CD4-positive, alpha-beta T cell treated with Interferon gamma for 1 hour (primary cell): ENCODE measurements around the gene ST6GALNAC3.

Source experiments
- DNase-seq: peaks from one replicate; pipeline ENCODE4 v3.0.0-alpha.2; 2020

The ST6GALNAC3 gene

DNA sequence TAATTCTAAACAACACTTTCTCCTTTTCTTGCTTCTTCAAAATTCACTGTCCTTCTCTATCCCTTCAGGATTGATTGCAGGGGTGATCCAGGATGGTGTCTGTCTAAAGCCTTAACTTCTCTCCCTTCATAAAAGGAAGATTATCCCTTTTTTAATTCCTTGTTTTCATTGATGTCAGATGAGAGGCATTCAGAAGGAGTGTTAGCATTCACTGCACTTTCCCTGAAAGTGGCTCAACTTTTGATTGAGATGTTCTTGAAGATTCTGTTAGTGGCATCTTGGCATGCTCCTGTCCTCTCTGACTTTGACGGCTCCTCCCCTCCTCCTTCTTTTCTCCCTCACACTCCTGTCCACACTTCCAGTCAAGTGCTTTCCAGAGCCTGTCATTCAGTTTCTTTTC, 71.6 kb downstream of the ST6GALNAC3 start:
- no peak for DNase-seq

DNA sequence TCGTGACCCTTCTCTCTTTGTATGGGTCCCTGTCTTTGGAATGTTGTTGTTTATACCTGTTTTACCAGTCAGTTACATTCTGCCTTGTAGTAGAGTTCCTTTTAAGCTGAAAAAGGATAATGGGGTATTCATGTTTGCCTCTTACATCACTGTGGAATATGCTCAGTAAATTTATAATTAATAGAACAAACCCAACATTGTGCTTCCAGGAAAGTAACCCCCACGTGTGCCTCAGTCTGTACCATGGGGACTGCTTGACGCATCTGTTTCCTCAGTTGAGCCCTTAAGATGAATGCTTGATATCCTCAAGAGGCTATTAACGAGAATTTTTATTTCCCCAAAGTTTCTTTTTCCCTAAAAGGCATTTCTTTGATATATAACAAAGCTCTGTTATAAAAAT, 73.4 kb downstream of the ST6GALNAC3 start:
- no peak for DNase-seq

DNA sequence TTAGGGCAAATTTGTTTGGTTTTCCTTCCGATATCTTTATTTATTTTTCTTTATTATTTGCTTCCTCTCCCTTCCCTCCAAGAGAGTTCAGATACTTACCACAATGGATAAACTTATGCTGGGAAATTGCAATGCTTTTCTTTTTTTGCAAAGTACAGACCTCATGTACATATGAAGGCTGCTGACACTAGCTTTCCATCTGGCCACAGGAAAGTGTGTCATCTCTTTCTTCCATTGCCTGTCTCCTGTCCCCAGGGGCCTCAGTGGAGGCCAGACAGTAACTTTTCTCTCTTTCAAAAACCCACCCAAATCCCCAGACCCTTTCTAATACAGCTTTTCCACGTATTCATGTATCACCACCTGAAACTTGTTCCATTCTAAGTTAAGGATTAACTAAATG, 73.9 kb downstream of the ST6GALNAC3 start:
- no peak for DNase-seq

DNA sequence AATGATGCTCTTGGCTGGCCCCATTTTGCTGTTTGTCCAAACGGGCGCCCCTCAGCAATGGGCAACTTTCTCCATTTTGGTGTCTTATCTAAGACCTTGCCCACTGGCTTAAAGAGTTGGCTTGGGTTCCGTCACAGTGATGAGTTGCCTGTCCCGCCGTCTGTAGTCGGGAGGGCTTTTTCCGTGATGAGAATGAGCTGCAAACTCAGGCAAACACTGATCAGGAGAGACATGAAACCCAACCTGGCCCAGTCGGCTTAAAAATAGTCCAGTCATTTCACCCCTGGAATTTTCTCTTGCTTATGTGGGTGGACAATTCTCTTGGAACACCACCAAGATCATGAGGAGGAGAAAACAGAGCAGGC, 79.3 kb downstream of the ST6GALNAC3 start:
- no peak for DNase-seq

DNA sequence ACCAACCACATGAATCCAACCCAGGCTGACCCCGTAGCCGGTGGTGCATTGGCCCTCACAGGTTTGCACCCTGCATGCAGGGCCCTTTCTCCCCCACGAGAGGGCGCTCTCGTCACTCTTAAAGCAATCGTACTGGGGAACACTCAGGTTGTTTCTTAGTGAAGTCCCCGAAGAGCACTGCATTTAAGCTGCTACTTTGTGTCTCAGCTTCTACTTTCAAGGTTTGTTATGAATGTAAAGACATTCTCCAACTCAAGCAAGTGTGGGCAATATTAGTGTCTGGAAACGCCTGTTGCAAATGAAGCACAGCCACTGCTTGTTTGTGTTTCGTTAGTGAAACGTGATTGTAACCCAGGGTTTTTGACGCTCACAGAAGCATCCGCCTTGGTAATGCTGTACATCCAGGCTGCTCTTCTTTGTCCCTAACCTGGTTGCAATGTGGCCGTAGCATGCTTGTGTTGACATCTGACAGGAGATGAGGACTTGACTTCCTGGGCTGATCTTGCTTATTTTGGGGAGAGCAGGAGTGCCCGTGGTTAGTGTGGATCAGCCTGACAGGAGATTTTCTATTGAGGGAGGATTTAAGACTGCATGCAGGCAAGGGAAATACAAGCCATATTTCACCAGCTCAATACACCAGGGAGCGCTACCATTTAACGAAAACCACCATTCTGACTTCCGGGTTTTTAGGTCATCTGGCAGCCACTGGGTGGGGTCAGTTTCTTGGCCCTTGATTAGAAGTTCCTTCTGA, 79.8 kb downstream of the ST6GALNAC3 start:
- peak; percentile 73 for DNase-seq

DNA sequence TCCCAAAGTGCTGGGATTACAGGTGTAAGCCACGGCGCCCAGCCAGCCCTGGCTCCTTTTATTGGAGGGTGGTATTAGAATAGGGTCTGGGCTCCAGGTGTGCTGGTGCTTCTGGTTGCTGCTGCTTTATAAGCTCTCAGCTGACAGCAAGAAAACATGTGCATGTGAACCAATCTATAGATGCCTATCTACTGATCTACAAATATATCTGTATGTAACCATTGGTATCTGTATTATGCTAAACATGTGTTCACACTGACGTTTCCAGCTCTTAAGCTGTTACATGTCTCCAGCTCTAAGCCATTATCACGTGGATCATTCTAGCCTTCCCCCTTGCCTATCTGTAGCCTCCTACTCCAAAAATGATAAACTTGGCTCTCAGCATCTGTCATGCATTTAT, 82.4 kb downstream of the ST6GALNAC3 start:
- DNase-seq: no peak

DNA sequence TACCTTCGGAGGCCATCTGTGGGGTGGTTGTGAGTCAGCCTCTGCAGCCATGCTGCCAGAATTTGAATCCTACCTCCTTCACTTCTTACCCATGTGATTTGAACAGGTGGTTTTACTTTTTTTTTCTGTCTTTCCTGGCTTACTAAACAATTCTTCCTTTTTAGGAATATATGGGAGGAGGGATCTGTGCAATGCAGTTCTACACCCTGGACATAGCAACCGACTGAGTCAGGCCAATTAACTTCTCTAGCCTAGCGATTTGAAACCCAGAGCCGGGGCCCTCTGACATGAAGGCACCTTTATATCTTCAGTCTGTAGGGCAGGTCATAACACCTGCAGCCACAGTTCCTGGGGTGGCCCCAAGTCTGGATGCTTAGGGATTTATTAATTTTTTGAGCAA, 83.6 kb downstream of the ST6GALNAC3 start:
- no peak for DNase-seq

DNA sequence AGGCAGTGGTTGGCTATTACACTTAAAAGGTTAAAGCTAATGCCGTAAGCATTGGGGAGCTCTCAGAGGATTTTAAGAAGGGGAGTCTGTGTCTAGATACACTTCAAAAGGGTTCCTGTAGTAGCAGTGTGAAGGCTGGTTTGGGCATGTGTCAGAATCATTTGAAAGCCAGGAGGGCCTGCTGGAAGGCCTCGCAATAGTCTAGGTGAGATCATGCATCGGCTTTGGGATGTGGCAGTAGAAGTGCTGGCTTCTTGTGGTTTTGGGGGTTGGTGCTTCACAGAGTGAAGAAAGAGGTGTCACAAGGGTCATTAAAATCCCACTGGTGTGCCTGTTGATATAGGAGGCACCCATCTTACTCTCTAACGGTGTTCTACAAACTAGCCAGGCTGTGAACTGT, 85.7 kb downstream of the ST6GALNAC3 start:
- no peak for DNase-seq

DNA sequence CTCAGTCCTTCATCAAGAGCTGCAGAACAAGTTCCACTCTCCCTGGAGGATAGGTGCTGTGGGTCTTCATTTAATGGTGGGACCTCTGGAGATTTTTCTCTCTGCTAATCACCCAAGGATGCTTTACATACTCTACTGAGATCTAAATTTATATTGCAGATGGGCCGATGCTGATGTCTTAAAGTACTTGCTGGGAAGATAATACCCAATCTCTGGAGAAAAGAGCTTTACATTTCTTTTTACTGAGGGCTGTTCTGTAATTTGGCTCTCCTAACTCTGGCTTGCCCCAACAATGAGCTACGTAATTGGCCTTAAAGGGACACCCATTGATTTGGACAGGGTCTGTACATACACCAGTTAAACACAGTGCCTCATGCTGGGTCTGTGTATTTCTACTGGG, 86.9 kb downstream of the ST6GALNAC3 start:
- DNase-seq: no peak

DNA sequence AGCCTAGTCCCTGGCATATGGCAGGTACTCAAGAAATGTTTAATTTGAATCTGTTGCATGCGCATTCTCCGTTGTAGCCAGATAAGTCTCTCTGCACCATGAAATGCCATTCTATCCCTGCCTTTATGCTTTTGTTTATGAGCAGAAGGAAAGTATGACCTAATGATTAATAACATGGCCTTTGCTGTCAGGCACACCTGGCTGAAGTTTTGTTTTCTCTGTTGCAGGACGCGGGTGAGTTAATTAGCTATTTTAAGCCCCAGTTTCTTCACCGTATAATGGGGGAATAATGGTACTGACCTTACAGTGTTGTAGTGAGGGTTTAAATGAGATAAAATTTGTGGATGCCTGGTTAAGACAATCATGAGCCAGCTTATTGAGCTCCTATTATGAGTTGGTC, 87.7 kb downstream of the ST6GALNAC3 start:
- DNase-seq: no peak

DNA sequence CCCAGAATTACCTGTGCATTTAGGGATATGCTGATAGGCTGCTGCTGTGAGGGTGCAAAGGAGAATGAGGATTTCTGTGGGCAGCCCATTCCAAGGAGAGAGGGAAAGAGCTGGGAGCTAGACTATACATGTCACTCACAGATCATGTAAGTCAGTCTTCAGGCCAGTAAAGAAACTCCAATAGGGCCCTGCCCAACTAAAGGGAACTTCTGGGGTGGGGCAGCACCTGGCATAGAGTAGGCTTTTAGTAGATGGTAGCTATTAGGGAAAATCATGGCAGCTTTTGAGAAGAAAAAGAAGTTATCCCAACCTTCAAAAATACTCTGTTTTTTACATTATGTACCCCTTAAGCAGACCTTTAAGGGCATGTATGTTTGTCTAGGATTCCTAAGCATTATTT, 89.6 kb downstream of the ST6GALNAC3 start:
- DNase-seq: no peak

DNA sequence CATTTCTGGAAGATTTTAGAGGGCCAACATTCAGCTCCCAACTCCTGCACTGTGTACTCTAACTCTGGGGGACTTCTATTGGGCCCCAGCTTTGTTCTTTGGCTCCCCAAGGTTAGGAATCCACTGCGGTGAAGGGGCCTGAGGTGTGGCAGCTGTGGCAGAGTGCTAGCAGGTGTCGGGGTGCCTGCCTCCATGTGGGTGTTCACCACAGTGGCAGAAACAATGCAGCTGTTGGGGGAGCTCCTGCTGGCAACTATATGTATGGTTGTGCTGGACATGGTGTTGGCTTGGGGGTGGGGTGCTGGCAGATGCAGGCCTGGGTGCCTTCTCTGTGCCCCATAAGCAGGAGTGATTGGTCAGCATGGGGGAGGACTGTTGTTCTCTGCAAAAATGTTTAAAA, 95.5 kb downstream of the ST6GALNAC3 start:
- DNase-seq: no peak

DNA sequence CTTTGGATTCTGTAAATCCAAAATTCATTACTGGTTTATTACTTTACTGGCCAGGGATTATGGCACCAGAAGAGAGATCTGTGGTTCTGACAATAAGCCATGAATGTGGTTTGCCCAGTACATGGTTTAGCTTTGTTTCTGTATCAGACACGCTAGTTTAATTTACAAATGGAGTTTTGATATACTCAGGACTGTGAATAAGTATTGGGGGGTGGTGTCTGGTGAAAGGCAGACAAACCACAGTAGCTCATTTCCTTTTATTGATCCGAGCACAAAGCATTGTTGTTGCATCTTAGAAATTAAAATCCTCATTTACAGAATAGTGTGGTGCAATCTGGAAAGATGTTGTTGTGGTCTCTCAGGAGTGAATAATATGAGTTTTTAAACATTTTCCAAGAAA, 96.0 kb downstream of the ST6GALNAC3 start:
- DNase-seq: no peak

DNA sequence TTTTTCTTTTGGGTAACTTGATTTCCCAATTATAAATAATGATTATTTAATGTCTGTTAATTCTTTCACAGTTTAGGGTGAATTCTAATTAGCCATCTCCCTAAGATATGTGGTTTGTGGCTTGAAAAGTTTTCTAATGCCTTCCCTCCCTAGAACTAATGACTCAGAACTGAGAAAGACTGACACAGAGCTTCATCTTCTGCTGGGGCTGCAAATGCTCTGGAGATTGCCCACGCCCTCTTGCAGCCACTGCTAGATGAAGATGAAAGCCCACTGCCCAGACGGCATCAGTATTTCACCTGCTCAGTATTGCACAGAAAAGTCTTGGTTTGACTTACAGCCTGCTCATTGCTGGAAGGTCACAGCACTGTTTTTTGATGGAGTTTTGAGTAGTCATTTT, 101.5 kb downstream of the ST6GALNAC3 start:
- DNase-seq: no peak

DNA sequence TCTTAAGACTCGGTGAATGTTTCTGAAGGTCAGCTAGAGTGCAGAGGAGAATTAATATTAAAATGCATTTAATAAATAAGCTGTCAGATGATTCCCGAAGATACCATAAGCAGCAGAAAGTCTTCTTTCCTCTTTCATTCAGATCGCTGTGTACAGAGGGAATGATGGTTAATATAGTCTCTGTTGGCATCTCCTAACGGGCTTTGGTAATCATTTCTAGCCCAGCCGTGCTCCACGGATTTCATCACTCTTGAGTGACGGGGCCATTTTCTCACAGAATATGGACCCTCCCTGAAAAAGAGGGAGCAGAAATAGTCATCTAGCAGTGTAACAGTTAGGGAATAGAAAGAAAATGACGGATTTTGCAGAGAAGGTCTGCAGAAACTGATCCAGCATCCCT, 103.1 kb downstream of the ST6GALNAC3 start:
- no peak for DNase-seq

DNA sequence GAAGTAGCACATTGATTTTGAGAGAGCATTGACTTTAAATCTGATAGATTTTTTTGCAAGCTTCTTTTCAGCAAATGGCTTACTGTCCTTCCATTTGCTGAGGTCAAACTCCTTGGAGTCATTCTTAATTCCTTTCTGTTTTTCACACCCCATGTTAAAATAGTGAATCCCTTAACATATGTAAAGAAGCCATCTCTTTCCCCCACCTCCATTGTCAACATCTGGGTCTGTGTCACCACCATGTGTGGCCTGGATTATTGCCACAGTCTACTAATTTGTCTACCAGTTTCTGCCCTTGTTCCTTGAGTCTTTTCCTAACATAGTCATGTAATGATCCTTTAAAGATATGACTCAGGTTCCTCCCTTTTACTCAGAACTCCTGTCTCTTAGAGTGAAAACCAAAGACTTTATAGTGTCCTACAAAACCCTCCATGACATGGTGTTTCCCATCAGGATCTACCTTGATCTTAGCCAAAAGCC, 104.7 kb downstream of the ST6GALNAC3 start:
- DNase-seq: no peak

DNA sequence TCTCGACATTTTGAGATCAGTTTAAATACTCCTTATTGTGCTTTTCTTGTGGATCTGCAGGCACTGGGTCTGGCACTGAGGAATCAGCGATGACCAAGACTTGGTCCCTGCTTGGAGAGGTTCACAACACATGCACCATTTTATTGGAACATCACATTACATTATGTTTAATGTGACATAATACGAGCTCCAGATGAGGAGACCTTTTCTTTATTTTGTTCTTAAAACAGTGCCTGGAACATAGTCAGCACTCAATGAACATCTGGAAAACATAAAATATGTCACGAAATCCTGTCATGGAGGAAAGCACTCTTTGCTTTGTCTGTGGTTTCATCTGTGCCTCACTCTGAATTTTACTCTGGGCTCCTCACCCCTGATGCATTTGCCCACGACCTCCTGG, 110.7 kb downstream of the ST6GALNAC3 start:
- no peak for DNase-seq

DNA sequence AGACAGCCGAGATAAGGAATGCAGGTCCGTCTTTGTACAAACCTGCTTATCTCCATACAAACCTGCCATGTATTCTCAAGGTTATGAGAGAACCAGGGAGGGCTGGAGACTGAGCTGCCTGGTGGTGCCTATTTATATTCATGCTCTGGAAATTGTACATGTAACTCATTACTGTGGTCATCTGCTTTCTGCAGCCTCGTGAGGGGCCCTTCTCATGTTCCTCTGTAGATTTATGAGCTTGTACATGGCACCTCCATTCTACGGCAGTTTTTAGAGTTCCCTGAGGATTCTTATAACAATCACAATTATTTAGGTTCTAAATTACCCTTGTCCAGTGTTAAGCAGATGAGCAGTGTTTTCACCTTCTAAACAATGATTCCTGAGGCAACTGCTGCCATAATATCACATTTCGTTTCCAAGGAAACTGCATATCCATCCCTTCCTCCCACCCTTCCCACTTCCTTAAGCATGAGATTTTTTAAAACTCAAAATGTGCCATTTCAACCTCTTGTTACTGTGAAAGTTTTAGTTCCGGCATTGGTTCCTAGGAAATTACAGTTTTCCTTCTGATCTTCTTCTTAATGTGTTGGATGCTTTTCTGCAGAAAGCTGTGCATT, 112.1 kb downstream of the ST6GALNAC3 start:
- no peak for DNase-seq

DNA sequence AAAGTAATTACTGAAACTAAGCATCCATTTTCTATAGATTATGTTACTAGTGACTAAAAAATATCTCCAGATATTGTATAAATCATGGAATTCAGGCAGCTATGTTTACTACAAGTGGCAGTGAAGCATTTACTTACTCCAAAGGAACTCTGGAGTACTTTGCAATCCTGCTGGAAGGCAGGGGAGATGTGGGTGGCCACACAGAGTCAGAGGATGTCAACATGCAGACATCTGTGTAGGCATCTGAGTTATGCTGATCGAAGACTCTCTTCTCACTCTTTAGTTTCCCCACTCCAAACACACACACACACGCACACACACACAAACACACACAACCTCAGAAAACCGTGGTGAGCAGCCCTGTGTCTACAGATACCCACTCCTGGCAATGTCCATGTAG, 112.9 kb downstream of the ST6GALNAC3 start:
- DNase-seq: no peak

DNA sequence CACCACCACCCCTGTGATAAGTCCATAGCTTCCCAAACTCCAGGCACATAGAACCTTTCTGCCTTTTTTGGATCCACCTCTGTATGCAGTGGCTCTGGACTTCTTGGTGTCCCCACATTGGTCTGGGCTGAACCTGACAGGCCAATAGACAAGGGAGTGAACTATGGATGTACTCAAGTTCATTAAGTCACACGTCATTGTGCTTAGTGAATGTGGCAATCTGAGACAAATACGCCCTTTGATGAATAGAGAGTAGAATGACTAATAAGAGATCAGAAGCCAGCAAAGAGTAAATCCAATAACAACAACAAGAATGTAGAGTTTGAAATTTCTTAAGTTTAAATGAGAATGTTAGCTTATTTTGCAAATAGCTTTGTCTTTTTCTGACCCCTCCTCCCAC, 114.8 kb downstream of the ST6GALNAC3 start:
- no peak for DNase-seq

DNA sequence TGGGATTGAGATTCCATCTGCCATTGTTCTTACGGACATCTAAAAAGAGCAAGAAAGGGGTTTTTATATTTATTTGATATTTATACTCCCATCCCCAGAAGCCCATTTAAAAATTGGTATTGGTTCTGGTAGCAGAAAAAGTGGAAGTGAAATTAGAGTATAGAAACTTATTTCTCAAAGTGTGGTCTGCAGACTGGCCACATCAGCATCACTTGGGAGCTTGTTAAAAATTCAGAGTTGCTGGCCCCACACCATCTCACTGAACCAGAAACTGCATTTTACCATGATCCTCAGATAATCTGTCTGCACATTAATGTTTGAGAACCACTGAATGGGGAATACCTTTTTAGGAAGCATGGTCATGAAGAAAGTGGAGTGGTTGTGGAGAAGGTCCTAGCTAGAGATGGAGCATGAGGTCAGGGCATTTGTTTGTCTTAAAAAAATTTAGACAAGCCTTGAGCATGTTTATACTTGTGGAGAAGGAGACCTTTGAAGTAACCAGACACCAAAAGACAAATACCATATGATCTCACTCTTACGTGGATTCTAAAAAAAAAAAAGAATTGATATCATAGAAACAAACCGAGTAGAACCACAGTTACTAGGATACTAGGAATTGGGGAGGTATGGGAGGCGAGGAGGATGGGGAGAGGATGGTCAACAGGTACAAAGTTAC, 116.3 kb downstream of the ST6GALNAC3 start:
- DNase-seq: no peak

DNA sequence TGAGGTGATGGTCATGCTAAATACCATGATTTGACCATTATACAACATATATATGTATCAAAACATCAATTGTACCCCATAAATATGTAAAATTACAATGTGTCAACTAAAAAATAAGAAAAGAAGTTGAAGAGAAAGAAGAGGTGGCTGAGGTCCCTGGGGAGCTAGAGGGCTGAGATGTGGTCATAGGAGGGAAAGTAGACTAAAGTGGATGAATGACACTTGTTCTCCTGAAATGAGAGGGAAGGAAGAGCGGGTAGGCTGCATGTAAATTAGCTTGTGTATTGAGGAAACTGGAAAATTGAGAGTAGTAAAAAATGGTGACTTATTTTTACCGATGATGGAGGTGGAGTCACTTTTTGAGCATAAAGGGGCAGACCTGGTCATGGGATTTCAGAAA, 117.0 kb downstream of the ST6GALNAC3 start:
- DNase-seq: no peak

DNA sequence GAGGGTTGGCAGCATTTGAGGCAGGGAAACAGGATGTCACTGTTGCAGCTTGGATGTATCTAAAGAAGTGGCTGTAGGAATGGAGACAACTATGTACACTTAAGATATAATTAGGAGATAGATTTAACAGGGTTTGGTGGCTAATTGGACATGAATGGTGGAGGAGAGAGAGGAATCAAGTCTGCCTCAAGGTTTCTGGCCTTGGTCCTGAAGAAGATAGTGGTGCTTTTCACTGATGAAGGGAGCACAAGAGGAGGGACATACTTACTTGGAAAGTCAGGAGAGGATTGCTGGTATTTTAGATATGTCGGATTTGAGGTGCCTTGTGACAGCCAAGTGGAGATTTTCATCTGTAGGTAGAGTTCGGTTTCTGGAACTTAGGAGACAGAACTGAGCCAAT, 123.9 kb downstream of the ST6GALNAC3 start:
- DNase-seq: no peak

DNA sequence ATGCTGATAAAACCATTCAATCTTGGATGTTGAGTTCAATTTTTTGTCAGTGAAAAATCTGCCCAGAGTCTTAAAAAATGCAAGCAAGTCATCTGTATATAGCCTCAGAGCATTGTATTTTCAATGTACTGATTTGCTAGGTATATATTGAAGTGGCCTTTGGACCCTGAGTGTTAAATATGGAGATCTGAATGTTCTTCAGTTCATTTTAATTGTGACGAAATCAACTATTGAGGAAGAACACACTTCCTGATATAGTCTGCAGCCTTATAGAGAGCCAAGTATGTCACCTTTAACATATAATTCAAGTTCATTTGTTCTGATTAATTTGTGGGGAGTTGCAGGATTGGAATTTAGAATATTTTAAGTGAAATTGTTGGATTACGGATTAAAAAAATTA, 128.1 kb downstream of the ST6GALNAC3 start:
- no peak for DNase-seq
